Measurements from ENCODE around the gene SMAD3.
"Not testable (repeated sequence)": the region's sequence is repeated elsewhere in the genome, so short reads cannot be mapped to it uniquely, and the experiment has no call there.

SMAD3 gene

DNA sequence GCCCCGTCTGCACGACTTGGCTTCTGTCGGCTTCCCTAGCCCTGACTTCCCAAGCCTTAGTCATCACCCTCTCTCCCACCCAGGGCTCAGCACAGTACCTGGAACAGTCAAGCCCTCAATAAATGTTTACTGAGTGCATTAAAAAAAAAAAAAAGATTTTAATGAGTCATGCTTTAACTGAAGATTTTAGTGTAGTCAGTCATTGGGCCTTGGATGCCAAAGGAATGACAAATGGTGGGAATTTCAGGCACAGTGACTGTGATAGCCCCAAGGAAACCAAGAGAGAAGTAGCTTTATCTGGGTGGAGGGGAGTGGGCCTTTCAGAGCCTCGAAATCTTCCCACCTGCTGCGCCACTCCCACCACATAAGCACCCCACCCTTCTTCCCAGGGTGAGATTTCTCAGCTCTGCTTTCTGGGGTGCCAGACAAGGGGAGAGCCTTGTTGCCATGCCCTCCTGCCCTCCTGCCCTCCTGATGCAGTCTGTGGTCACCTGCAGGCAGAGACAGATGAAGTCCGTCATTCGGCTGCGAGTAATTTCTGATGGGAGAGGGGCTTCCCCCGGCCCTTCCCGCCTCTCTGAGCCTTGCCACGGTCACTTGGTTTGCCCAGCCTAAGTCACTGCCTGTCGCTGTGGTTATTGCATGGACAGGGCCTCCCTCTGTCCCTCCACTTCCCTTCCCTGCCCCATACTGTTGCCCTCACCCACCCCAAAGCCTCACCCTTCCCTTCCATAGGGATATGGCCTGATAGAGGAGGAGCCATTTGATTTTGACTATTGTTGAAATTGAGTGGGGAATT, 41.8 kb downstream of the SMAD3 start:
- DNase-seq = no peak

GRCh38 chr15:67108122-67108961, 42.9 kb downstream of the SMAD3 start:
- no peak for DNase-seq

DNA sequence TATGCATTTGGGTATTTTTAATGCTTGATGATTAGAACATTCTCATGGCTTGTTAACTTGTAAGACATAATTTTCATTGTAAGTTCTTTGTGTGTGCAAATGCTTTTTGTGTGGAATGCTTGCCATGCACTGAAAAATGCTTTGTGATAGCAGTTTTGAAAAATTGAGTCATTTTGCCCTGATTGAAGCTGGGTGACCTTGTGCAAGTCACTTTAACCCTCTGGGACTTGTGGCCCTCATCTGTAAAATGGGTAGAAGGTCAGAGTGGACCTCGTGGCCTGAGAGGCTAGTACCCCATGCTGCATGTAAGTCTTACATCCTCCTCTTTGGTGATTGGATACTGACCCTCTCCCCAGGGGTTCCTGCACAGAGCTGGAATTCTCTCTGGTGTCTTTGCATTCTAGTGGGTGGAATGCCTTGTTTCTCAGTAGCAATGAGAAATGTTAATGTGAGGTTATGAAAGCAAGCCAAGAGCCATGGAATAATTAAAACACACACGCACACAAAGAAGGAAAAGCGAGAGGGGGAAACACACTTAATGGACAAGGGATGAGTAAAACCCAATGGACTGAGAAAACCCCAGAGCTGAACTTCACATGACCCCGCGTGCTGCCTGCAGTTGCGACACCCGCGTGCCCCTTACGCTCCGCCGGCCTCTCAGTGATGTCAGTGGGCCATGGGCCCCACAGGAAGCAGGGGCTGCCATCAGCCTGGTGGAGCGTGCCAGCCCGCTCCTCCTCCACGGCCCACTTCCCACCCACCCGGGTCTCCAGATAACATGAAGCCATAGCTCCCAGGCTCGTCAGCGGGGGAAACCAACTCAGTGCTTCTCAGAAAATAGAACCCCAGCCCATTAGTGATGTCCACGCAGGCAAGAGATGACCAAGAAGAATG, 44.0 kb downstream of the SMAD3 start:
- DNase-seq = peak in 9 of 58 donors; percentile 15 to 45 (median 22)

DNA sequence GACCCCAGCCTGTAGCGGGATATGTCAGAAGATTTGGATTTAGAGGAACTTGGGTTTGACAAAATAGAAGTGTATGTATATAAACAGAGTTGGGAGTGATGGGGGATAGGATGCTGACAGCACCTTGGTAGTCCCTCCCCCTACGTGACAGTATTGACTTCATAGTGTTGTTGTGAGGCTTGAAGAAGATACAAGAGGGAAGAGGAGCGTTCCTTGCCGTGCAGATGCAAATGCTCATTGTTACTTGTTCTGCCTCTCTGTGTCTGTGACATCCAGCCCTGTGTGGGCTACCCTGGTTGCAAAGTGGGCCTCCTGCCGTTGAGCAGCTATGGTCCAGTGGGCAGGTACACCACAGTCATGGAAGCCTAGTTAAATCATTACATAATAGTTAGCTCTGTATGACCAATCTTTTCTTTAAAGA, 45.0 kb downstream of the SMAD3 start:
- DNase-seq = no peak

DNA sequence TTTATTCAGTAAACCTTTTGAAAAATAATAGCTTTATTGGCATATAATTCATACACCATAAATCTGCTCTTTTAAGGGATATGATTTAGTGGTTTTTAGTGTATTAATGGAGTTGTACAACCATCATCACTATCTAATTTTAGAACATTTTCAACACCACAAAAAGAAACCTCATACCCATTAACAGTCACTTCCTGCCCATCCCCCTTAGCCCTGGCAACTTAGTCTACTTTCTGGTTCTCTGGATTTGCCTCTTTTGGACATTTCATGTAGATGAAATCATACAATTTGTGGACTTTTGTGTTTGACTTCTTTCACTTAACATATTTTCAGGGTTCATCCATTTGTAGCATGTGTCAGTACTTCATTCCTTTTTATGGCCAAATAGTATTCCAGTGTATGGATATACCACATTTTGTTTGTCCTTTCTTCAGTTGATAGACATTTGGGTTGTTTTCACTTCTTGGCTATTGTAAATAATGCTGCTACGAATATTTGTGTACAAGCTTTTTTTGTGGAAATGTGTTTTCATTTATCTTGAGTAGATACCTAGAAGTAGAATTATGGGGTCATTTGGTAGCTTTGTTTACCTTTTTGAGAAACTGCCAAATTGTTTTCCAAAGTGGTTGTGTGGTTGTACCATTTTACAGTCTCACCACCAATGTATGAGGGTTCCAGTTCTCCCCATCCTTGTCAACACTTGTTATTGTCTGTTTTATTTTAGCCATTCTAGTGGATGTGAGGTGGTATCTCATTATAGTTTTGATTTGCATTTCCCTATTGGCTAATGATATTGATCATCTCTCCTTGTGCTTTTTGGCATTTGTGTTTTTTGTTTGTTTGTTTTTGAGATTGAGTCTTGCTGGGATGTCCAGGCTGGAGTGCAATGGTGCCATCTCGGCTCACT, 45.8 kb downstream of the SMAD3 start:
- DNase-seq = no peak

DNA sequence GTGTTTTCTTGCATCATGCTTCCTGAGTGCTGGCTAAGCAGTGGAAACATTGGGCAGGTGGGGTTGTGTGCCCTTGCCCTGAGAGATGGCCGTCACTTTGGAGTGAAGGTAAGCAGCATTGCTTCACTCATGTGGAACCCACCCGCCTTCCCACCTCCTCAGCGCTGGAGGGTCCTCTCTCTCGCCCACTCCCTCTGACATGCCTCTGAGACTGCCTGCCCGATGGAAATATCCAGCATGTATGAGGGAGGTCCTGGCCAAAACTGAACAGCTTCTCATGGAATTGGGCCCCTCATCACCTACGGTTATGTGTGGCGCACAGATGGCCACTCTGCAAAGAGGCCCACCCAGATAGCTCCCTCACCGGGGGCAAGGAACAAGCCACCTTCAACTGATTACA, 48.6 kb downstream of the SMAD3 start:
- DNase-seq = no peak

- no peak for DNase-seq
Measured at GRCh38 chr15:67114846-67115585, 49.6 kb downstream of the SMAD3 start.

DNA sequence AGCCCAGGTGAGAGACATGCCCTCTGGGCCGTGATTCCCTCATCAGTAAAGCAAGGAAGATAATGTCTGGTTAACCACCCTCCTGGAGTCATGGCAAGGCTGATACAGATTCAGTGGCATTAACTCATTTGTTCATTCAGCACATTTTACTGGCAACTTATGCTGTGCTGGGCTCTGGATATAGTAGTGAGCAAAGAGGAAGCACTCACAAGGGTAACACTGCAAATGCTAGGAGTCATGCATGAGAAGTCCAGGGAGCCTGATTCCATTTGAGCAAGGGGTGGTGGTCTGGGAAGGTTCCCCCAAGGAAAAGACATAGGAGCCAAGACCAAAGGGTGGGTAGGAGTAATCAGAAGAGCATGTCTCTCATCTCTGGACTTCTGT, 50.2 kb downstream of the SMAD3 start:
- DNase-seq = no peak

DNA sequence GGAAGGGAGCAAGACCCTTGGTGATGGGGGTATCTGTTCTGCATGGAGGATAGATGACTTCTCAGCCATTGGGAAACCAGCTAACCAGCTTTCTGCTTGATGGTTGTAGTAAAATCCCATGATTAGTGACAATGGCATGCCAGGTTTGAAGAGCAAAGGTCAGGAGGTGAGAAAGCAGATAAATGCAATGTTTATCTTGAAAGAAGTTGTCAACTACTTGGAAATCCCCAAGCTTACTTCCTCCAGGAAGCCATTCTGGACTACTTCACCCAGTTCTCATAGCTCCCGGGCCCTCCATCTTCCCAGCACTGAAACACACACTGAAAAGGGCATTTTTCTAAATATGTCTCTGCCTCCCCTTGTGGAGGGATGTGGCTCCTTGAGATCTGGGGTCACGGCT, 51.3 kb downstream of the SMAD3 start:
- DNase-seq = no peak

- DNase-seq = no peak
Measured at GRCh38 chr15:67117370-67117769, 52.0 kb downstream of the SMAD3 start.

- DNase-seq = no peak
Measured at GRCh38 chr15:67118808-67119207, 53.4 kb downstream of the SMAD3 start.

DNA sequence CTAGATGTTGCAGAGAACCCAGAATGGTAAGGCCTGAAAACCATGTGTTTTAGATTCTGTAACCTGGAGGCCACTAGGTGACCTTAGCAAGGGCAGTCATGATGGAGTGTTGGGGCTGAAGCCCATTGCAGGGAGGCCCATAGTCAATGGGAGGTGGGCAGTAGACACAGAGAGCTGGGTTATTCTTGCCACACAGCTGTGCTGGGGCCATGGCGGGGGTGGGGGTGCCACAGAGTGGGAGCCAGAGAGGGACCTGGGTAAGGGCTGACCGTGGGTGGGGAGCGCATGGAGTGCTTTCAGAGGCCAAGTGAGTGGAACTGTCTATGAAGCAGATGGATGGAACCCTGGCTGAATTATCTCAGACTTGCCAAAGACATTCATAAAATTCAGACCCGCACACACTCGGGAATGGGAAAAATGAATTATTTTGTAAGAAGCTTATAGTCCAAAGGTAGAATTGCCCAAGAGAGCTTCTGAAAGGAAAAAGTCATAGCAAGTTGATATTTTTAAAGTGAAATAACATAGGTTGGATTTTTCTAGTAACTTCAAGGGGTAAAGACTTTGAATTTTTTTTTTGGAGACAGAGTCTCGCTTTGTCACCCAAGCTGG, 53.9 kb downstream of the SMAD3 start:
- DNase-seq = no peak

GRCh38 chr15:67120009-67120838, 54.8 kb downstream of the SMAD3 start:
- no peak for DNase-seq

- peak in 50 of 58 donors; percentile 12 to 79 (median 44) for DNase-seq
Measured at GRCh38 chr15:67120839-67121643, 55.6 kb downstream of the SMAD3 start.

DNA sequence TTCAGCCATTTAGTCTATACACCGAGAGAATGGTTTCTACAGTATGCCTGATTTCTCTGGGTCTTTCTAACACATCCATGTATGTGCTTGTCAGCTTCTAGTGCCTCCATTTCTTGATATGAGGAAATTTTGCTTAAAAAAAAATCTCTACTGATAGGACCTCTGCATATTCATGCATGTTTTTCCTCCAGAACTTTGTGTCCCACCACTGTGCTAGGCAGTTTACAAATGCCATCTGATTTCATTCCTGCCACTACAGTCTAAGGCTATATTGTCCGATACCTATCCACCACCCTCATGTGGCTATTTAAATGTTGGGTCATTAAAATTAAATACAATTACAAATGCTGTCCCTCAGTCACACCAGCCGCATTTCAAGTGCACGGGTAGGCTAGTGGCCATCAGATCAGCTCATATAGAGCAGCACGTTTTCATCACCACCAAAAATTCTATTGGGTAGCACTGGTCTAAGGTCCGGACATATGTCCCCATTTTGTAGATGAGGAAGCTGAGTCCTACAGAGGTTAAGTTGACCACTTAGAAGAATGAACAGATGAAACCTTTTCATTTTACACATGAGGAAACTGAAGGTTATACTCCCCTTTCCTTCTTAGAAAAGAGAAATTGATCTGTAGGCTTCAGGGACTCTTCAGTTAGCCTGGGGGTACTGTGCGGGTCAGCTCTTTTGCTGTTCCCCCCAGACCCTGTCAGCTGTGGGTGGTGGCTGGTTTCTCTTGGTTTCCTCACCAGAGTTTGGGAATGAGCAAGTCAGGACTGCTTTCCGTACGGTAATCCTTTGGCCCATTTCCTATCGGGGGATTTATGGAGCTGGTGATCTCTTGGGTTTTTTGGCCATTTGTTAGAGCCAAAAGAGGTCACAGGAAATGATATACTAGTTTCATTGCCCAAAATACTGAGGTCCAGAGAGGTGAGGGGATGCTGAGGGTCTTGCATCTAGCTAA, 56.5 kb downstream of the SMAD3 start:
- no peak for DNase-seq

DNA sequence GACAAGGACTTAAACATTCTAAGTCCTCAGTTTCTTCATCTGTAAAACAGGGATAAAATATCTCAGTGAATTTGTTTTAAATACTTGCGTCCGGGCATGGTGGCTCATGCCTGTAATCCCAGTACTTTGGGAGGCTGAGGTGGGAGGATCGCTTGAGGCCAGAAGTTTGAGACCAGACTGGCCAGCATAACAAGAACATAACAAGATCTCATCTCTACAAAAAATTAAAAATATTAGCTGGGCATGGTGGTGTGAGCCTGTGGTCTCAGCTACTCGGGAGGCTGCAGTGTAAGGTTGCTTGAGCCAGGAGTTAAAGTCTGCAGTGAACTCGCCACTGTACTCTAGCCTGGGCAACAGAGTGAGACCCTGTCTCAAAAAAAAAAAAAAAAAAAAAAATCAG, 57.4 kb downstream of the SMAD3 start:
- not testable (repeated sequence) for DNase-seq

Measured in anterior cingulate cortex (tissue), 58 donors.